Prostate gland (tissue), 2 donors: ENCODE measurements around the gene SH2B3.

Experiments used
- CTCF ChIP-seq, 4 experiments: fragments of 200-600 bp in 2 of 4; fragments of 450-650 bp in 2 of 4; sonication (generic) in 2 of 4; IDR thresholded peaks; 1 replicate in 3 of 4; 2 replicates in 1 of 4; pipeline ENCODE4 v1.5.1; 2016 to 2019; ENCODE audit warnings: antibody characterized with exemption in 4 of 4, mild to moderate bottlenecking in 2 of 4, moderate library complexity in 2 of 4
- POLR2A ChIP-seq: fragments of 450-650 bp; IDR thresholded peaks from one replicate; pipeline ENCODE4 v1.6.1; 2016; ENCODE audit warnings: antibody characterized with exemption, mild to moderate bottlenecking
- POLR2AphosphoS5 ChIP-seq: sonication (generic); formaldehyde crosslinking; IDR thresholded peaks from one replicate; pipeline ENCODE4 v1.6.1; 2017; ENCODE audit warnings: antibody characterized with exemption

- TF ChIP-seq POLR2AphosphoS5 (no peak), CTCF (IDR thresholded peaks at IDR 0.05) (no peak), POLR2A (no peak)
These were observed 37.9 kb downstream of the SH2B3 start for GRCh38 chr12:111443586-111443985.
